Common myeloid progenitor, CD34-positive (primary cell): ENCODE results near the gene WAPL.

Source experiments
- CTCF ChIA-PET: fragments of 350-600 bp; sonication (Branson Sonifier 250); formaldehyde crosslinking; loops from one replicate; lab custom pipeline; 2021; ENCODE audit warnings: antibody characterized with exemption; lab: Charles Lee
- POLR2A ChIA-PET: fragments of 350-600 bp; sonication (Branson Sonifier 250); formaldehyde crosslinking; loops from one replicate; lab custom pipeline; 2021; ENCODE audit warnings: antibody characterized with exemption; lab: Charles Lee
- DNase-seq, 3 donors: peaks; one replicate each; pipeline versions ENCODE4 v3.0.0 to v3.0.0-alpha.2; 2013
- H3K27ac ChIP-seq, 2 experiments: 1 replicate in 1 of 2; 2 replicates in 1 of 2; pipeline ENCODE4 v1.7.0; 2013; ENCODE audit warnings: inconsistent platforms in 2 of 2, low read length in 2 of 2, mild to moderate bottlenecking in 2 of 2, low read depth in 1 of 2, moderate library complexity in 1 of 2; ENCODE audit not compliant: severe bottlenecking in 2 of 2, insufficient read depth in 1 of 2, poor library complexity in 1 of 2
- H3K27me3 ChIP-seq, 5 experiments: replicated peaks in 2 of 5; 1 replicate in 3 of 5; 2 replicates in 2 of 5; pipeline versions ENCODE4 v1.6.1 to v1.7.0; 2013; ENCODE audit warnings: low read length in 4 of 5, mild to moderate bottlenecking in 2 of 5, moderate library complexity in 2 of 5, inconsistent platforms in 1 of 5; ENCODE audit not compliant: insufficient read depth in 5 of 5, control insufficient read depth in 4 of 5
- H3K36me3 ChIP-seq, 4 experiments: 1 replicate in 2 of 4; 2 replicates in 2 of 4; pipeline versions ENCODE4 v1.6.1 to v1.7.0; 2013; ENCODE audit warnings: low read length in 3 of 4, control low read depth in 1 of 4, mild to moderate bottlenecking in 1 of 4; ENCODE audit not compliant: control insufficient read depth in 4 of 4, insufficient read depth in 4 of 4
- H3K4me1 ChIP-seq, 4 experiments: 1 replicate in 3 of 4; 2 replicates in 1 of 4; pipeline versions ENCODE4 v1.6.1 to v1.7.1; 2013; ENCODE audit warnings: low read length in 3 of 4, mild to moderate bottlenecking in 3 of 4, control low read depth in 1 of 4, inconsistent platforms in 1 of 4, moderate library complexity in 1 of 4; ENCODE audit not compliant: control insufficient read depth in 4 of 4, insufficient read depth in 4 of 4; ENCODE audit errors: control extremely low read depth in 1 of 4
- H3K4me3 ChIP-seq, 7 experiments: 1 replicate in 4 of 7; 2 replicates in 3 of 7; pipeline versions ENCODE4 v1.5.1 to v1.7.0; 2013; ENCODE audit warnings: mild to moderate bottlenecking in 7 of 7, low read length in 6 of 7, moderate library complexity in 6 of 7, inconsistent platforms in 2 of 7, low read depth in 2 of 7, control low read depth in 1 of 7; ENCODE audit not compliant: insufficient read depth in 4 of 7, control insufficient read depth in 1 of 7; ENCODE audit errors: extremely low read depth in 1 of 7
- H3K9me3 ChIP-seq, 5 experiments: 1 replicate in 4 of 5; 2 replicates in 1 of 5; pipeline versions ENCODE4 v1.6.1 to v1.7.1; 2013; ENCODE audit warnings: low read length in 4 of 5, mild to moderate bottlenecking in 2 of 5, inconsistent platforms in 1 of 5, low read depth in 1 of 5, moderate library complexity in 1 of 5; ENCODE audit not compliant: control insufficient read depth in 4 of 5, insufficient read depth in 2 of 5; ENCODE audit errors: control extremely low read depth in 1 of 5
- WGBS: methylation state at CpG from one replicate; pipeline ENCODE4 v1.1.5; 2013; ENCODE audit not compliant: insufficient coverage; 5-methylcytosine and 5-hydroxymethylcytosine counted together

WAPL gene

DNA sequence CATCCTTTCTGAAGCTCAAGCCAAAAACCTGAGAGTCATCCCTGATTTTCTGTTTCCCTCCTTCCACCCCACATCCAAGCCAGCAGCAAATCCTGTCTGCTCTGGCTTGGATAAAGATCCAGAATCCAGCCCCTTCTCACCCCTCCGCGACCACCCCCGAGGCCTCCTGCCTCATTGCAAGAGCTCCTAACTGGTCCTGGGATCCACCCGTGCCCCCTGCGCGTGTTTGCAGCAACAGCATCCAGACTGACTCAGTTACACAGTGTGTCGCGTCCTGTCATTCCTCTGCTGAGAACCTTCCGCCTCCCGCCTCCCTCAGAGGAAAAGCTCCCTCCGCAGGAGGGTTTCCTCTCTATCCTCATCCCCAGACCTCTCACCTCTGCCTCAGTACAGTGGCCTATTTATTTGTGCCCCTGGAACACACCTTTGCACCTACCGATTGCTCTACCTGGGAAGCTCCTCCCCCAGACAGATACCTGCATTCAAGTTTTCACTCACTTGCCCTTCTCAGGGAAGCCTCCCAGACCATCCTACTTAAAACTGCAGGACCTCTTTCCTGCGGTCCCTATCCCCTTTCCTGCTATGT lies 133.4 kb downstream of the WAPL start:
- ChIA-PET POLR2A (no interaction called here), CTCF (interaction anchor here (1.1 to 5.5 kb wide), 5 partner anchors 10 to 197 kb away, joined by 4 to 25 read pairs (median 7); no protein-coding TSS in a partner anchor)
- no peak for DNase-seq
- no peaks in the 10 kb centered on the region for H3K36me3 ChIP-seq
- 56% methylated on average over 12 of the region's 13 CpGs for WGBS
- no peak overlapping the region for H3K4me3 ChIP-seq
- peaks cover 0 to 49% (median 18%) of the 10 kb centered on the region in 5 experiments for H3K27me3 ChIP-seq
- no peak overlapping the region for H3K27ac ChIP-seq
- H3K9me3 ChIP-seq = no peaks in the 10 kb centered on the region
- H3K4me1 ChIP-seq = peaks cover 0 to 8% (median 7%) of the 10 kb centered on the region in 4 experiments

DNA sequence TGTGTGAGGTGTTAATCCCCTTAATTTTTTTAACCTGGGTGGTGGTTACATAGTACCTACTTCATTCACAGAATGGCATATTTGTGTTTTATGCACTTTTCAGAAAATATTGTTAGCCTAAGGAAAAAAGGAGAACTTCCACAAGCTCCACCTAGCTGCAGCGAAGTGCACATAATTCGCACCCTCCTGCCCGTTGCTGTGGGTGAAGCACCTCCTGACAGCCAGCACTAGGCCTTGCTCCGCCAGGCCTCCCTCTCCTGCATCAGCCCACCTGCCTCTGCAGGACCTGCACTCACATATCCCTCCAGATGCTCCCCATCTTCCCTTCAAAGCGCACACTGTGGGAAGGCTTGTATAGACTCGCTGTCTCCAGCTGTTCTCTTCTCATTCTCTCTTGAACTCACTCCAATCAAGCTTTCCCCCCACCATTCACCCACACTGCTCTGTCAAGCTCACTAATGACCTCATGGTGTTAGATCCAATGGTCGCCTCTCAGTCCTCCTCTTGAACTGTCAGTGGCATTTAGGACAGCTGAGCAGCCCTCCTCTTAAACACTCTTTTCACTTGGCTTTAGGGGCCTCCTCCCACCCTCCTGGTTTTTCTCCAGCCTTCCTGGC lies 134.3 kb downstream of the WAPL start:
- Histone ChIP-seq H3K27ac (no peak overlapping the region), H3K36me3 (no peaks in the 10 kb centered on the region), H3K4me1 (peaks cover 0 to 8% (median 7%) of the 10 kb centered on the region in 4 experiments), H3K9me3 (no peaks in the 10 kb centered on the region), H3K4me3 (no peak overlapping the region), H3K27me3 (peaks cover 0 to 49% (median 15%) of the 10 kb centered on the region in 5 experiments)
- POLR2A ChIA-PET = interaction anchor here (0.5 kb wide), 1 partner anchor 126 kb away, joined by 3 read pairs; no protein-coding TSS in a partner anchor
- peak in 2 of 3 donors; percentile 35 to 52 for DNase-seq
- CTCF ChIA-PET = interaction anchor here (0.6 to 5.5 kb wide), 9 partner anchors 9 to 198 kb away, joined by 3 to 25 read pairs (median 5); no protein-coding TSS in a partner anchor
- 52% methylated on average over 7 of the region's 7 CpGs for WGBS

GRCh38 chr10:86385806-86386205 lies 135.8 kb downstream of the WAPL start:
- WGBS = 100% methylated on average over 1 of the region's 3 CpGs
- CTCF ChIA-PET = interaction anchor here (1.2 to 5.5 kb wide), 2 partner anchors 14 to 25 kb away, joined by 3 to 25 read pairs; no protein-coding TSS in a partner anchor
- no peaks in the 10 kb centered on the region for H3K36me3 ChIP-seq
- peaks cover 0 to 45% (median 21%) of the 10 kb centered on the region in 5 experiments for H3K27me3 ChIP-seq
- H3K27ac ChIP-seq = no peak overlapping the region
- DNase-seq = no peak
- H3K4me1 ChIP-seq = peaks cover 0 to 8% (median 7%) of the 10 kb centered on the region in 4 experiments
- H3K9me3 ChIP-seq = no peaks in the 10 kb centered on the region
- POLR2A ChIA-PET = no interaction called here
- H3K4me3 ChIP-seq = no peak overlapping the region
